Measurements from ENCODE around the gene HOXB4. TPM values are rescaled to one million over a fixed set of nuclear protein-coding genes. Genes with fewer than 3 reads are reported as not detected.
"Not testable (repeated sequence)": the region's sequence is repeated elsewhere in the genome, so short reads cannot be mapped to it uniquely, and the experiment has no call there.

Gene HOXB4
- total RNA-seq, 1 experiment from 2014 or later: 11.3 TPM

DNA sequence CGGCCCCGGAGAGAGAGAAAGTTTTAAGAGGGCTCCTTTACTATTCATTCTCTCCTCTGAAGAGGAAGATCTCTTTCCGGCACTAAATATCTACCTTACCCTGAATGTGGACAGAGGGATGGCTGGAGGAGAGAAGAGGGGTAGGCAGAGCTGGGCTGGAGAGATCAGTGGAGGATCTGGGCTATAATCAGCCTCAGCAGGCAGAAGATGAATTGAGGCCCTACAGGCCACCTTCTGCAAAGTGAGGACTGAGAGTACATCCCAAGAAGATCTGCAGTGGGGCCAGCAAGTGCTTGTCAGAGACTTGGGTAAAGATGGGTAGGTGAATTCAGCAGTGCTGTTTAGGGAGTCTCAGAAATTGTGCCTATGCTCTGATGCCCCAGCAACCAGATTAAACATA, 40.8 kb downstream of the HOXB4 start (continued):
- TF ChIP-seq REST (IDR thresholded peaks at IDR 0.05; ENCODE audit: low read depth) (no peak), EGR1 (IDR thresholded peaks at IDR 0.05; ENCODE audit: low read depth) (no peak), JUND (IDR thresholded peaks at IDR 0.05) (no peak), EZH2phosphoT487 (IDR thresholded peaks at IDR 0.05; ENCODE audit: borderline replicate concordance) (no peak)

GRCh38 chr17:48535793-48536559, 42.2 kb downstream of the HOXB4 start:
- H4K20me1 ChIP-seq (ENCODE audit: insufficient read depth); H3K4me3 ChIP-seq (replicated peaks in 1 of 2; ENCODE audit: low read depth in 1 of 2, low read length in 2 of 2); BruUV-seq (replicated peaks); CTCF ChIA-PET; H3K36me3 ChIP-seq (ENCODE audit: control insufficient read depth in 1 of 2, insufficient read depth in 2 of 2, low read length in 2 of 2); DNase-seq (ENCODE audit: low read depth, low spot score); H3K27me3 ChIP-seq (ENCODE audit: insufficient read depth, low read length); H3K9me2 ChIP-seq (ENCODE audit: insufficient read depth); H3K9me3 ChIP-seq (ENCODE audit: control insufficient read depth in 1 of 2, insufficient read depth in 1 of 2, low read depth in 1 of 2, low read length in 2 of 2); RAD21 ChIA-PET (ENCODE audit: low non-redundant PET in 1 of 2, low total read pairs in 2 of 2, uncharacterized antibody in 2 of 2, unreplicated experiment in 2 of 2); POLR2A ChIA-PET; H3K9ac ChIP-seq (ENCODE audit: low read length); H3K79me2 ChIP-seq (ENCODE audit: insufficient read depth, low read length); ATAC-seq; H3K27ac ChIP-seq (ENCODE audit: low read depth, low read length); intact Hi-C loops (cut with micrococcal nuclease): not testable (repeated sequence)
- H3K4me1 ChIP-seq (ENCODE audit: control insufficient read depth in 1 of 2, insufficient read depth in 2 of 2, low read length in 2 of 2): peaks cover 14 to 17% of the 10 kb centered on the region in 2 experiments
- H3K4me2 ChIP-seq (ENCODE audit: low read length): peak overlapping the region; percentile 55
- H2AFZ ChIP-seq (ENCODE audit: low read depth, low read length, poor library complexity, severe bottlenecking): peak overlapping the region; percentile 90
